DND-41 (cell line): ENCODE measurements around the gene TSC22D2.

Experiments used
- ATAC-seq: fragments of 200-7000 bp; cut with Tn5 transposase; 3 replicates; pipeline ENCODE4 v1.9.1; 2021; ENCODE audit warnings: low read depth; ENCODE audit not compliant: insufficient read depth
- DNase-seq: peaks from one replicate; pipeline ENCODE4 v3.0.0-alpha.2; 2020
- H2AFZ ChIP-seq: 2 replicates; pipeline ENCODE4 v1.6.0; 2012; ENCODE audit warnings: low read depth, low read length
- H3K27ac ChIP-seq: 2 replicates; pipeline ENCODE4 v1.5.1; 2012; ENCODE audit warnings: low read length, inconsistent platforms
- H3K27me3 ChIP-seq: fragments of 200-600 bp; sonication (generic); 2 replicates; pipeline ENCODE4 v1.6.0; 2012; ENCODE audit warnings: low read length, mild to moderate bottlenecking, inconsistent platforms; ENCODE audit not compliant: insufficient read depth, poor library complexity
- H3K36me3 ChIP-seq: 2 replicates; pipeline ENCODE4 v1.5.1; 2012; ENCODE audit warnings: low read length, inconsistent platforms; ENCODE audit not compliant: insufficient read depth
- H3K4me1 ChIP-seq: 2 replicates; pipeline ENCODE4 v1.5.1; 2012; ENCODE audit warnings: mild to moderate bottlenecking, low read length; ENCODE audit not compliant: insufficient read depth
- H3K4me2 ChIP-seq: 2 replicates; pipeline ENCODE4 v1.6.0; 2012; ENCODE audit warnings: mild to moderate bottlenecking, moderate library complexity, low read length, inconsistent platforms; ENCODE audit not compliant: insufficient read depth
- H3K4me3 ChIP-seq, 2 experiments: fragments of 200-600 bp in 1 of 2; shearing (Covaris generic) in 1 of 2; 2 replicates each; pipeline ENCODE4 v1.5.1; 2012 to 2016; ENCODE audit warnings: inconsistent platforms in 2 of 2, low read length in 2 of 2, mild to moderate bottlenecking in 2 of 2, low read depth in 1 of 2, moderate library complexity in 1 of 2
- H3K79me2 ChIP-seq: 2 replicates; pipeline ENCODE4 v1.6.0; 2012; ENCODE audit warnings: low read length, inconsistent platforms; ENCODE audit not compliant: insufficient read depth
- H3K9ac ChIP-seq: 2 replicates; pipeline ENCODE4 v1.6.0; 2012; ENCODE audit warnings: low read depth, mild to moderate bottlenecking, inconsistent platforms, low read length, moderate library complexity
- H3K9me3 ChIP-seq: 2 replicates; pipeline ENCODE4 v1.5.1; 2012; ENCODE audit warnings: low read length, moderate library complexity, mild to moderate bottlenecking, inconsistent platforms; ENCODE audit not compliant: insufficient read depth, severe bottlenecking
- H4K20me1 ChIP-seq: 2 replicates; pipeline ENCODE4 v1.6.0; 2012; ENCODE audit warnings: low read length; ENCODE audit not compliant: insufficient read depth
- CTCF ChIP-seq: IDR thresholded peaks from 2 replicates; pipeline ENCODE4 v1.5.1; 2012; ENCODE audit warnings: borderline replicate concordance, low read length, moderate library complexity, mild to moderate bottlenecking; ENCODE audit not compliant: poor library complexity, severe bottlenecking; ENCODE audit errors: extremely low read depth
- EZH2 ChIP-seq: IDR thresholded peaks from 3 replicates; pipeline ENCODE4 v1.6.1; 2012; ENCODE audit warnings: borderline replicate concordance, low read depth, mild to moderate bottlenecking, moderate library complexity, low read length, inconsistent platforms; ENCODE audit not compliant: severe bottlenecking

The TSC22D2 gene

GRCh38 chr3:150447084-150447483 lies 39.0 kb downstream of the TSC22D2 start:
- H3K79me2 ChIP-seq = peaks cover 13% of the 10 kb centered on the region
- H3K9ac ChIP-seq = no peak overlapping the region
- H3K4me3 ChIP-seq = no peak overlapping the region
- H3K36me3 ChIP-seq = peaks cover 4% of the 10 kb centered on the region; the same call in 1 of the 2 replicates
- no peak overlapping the region for H3K4me2 ChIP-seq
- no peak overlapping the region for H2AFZ ChIP-seq
- peaks cover 5% of the 10 kb centered on the region; the same call in 1 of the 2 replicates for H4K20me1 ChIP-seq
- ATAC-seq (no peak), DNase-seq (no peak)
- TF ChIP-seq CTCF (no peak), EZH2 (no peak)
- H3K9me3 ChIP-seq = no peaks in the 10 kb centered on the region
- H3K27ac ChIP-seq = no peak overlapping the region
- H3K27me3 ChIP-seq = no peaks in the 10 kb centered on the region
- H3K4me1 ChIP-seq = no peaks in the 10 kb centered on the region

GRCh38 chr3:150447631-150448465 lies 39.8 kb downstream of the TSC22D2 start:
- Histone ChIP-seq H3K4me2 (no peak overlapping the region), H3K4me1 (no peaks in the 10 kb centered on the region), H3K27me3 (no peaks in the 10 kb centered on the region), H4K20me1 (0 out of 2 replicates have a peak, but pooled peaks cover under 1% of the 10 kb centered on the region), H3K9me3 (no peaks in the 10 kb centered on the region), H3K27ac (no peak overlapping the region), H3K79me2 (peaks cover 13% of the 10 kb centered on the region), H3K9ac (no peak overlapping the region), H2AFZ (no peak overlapping the region), H3K36me3 (no peaks in the 10 kb centered on the region), H3K4me3 (no peak overlapping the region)
- ATAC-seq = no peak
- TF ChIP-seq EZH2 (no peak), CTCF (no peak)
- no peak for DNase-seq

GRCh38 chr3:150449169-150449721 lies 41.1 kb downstream of the TSC22D2 start:
- DNase-seq (no peak), ATAC-seq (no peak)
- Histone ChIP-seq H3K9ac (no peak overlapping the region), H3K4me2 (no peak overlapping the region), H3K27me3 (no peaks in the 10 kb centered on the region), H3K9me3 (no peaks in the 10 kb centered on the region), H3K27ac (no peak overlapping the region), H3K36me3 (no peaks in the 10 kb centered on the region), H3K4me1 (no peaks in the 10 kb centered on the region), H3K79me2 (peaks cover 6% of the 10 kb centered on the region), H2AFZ (no peak overlapping the region), H4K20me1 (peaks cover 4% of the 10 kb centered on the region; the same call in 1 of the 2 replicates), H3K4me3 (no peak overlapping the region)
- TF ChIP-seq CTCF (no peak), EZH2 (no peak)
